Measurements from ENCODE around the gene ARHGAP33. TPM values are rescaled to one million over a fixed set of nuclear protein-coding genes. Genes with fewer than 3 reads are reported as not detected.
"Not testable (repeated sequence)": the region's sequence is repeated elsewhere in the genome, so short reads cannot be mapped to it uniquely, and the experiment has no call there.

The ARHGAP33 gene
- total RNA-seq, 1 donor from 2014 or later, result 2.7 TPM

- DNase-seq (ENCODE audit: low spot score), result peak; percentile 97
Observed at GRCh38 chr19:35755550-35756376, 19.6 kb upstream of the ARHGAP33 start.

- DNase-seq (ENCODE audit: low spot score), result no peak
Observed at GRCh38 chr19:35756377-35757230, 18.8 kb upstream of the ARHGAP33 start, which contains the start of gene HSPB6. Gene HSPB6 (minus strand): TSS chr19:35757029. CDS start chr19:35757008, 21 bp downstream.

- peak; percentile 96 for DNase-seq (ENCODE audit: low spot score)
Observed at GRCh38 chr19:35757231-35757748, 18.1 kb upstream of the ARHGAP33 start.

- DNase-seq (ENCODE audit: low spot score), result peak; percentile 99
Observed at GRCh38 chr19:35757749-35758608, 17.4 kb upstream of the ARHGAP33 start, which contains the start of gene PROSER3. Gene PROSER3 (plus strand): TSS chr19:35758176. CDS start chr19:35758216, 40 bp downstream.

GRCh38 chr19:35759697-35760096, 15.7 kb upstream of the ARHGAP33 start:
- DNase-seq (ENCODE audit: low spot score), result no peak

- DNase-seq (ENCODE audit: low spot score), result no peak
Observed at GRCh38 chr19:35760711-35761349, 14.5 kb upstream of the ARHGAP33 start.

GRCh38 chr19:35764432-35765315, 10.7 kb upstream of the ARHGAP33 start:
- no peak for DNase-seq (ENCODE audit: low spot score)

- no peak for DNase-seq (ENCODE audit: low spot score)
Observed at GRCh38 chr19:35766571-35767104, 8.7 kb upstream of the ARHGAP33 start.

GRCh38 chr19:35767288-35768081, 7.9 kb upstream of the ARHGAP33 start:
- DNase-seq (ENCODE audit: low spot score), result no peak

GRCh38 chr19:35768082-35768421, 7.3 kb upstream of the ARHGAP33 start:
- DNase-seq (ENCODE audit: low spot score), result no peak

GRCh38 chr19:35772362-35772761, 3.0 kb upstream of the ARHGAP33 start:
- DNase-seq (ENCODE audit: low spot score), result not testable (repeated sequence)

GRCh38 chr19:35773020-35773806, 2.2 kb upstream of the ARHGAP33 start:
- no peak for DNase-seq (ENCODE audit: low spot score)

GRCh38 chr19:35774274-35775045, 904 bp upstream of the ARHGAP33 start:
- DNase-seq (ENCODE audit: low spot score), result no peak

GRCh38 chr19:35775046-35775297, 392 bp upstream of the ARHGAP33 start:
- DNase-seq (ENCODE audit: low spot score), result no peak

- no peak for DNase-seq (ENCODE audit: low spot score)
Observed at GRCh38 chr19:35776102-35776788, 881 bp downstream of the ARHGAP33 start.

All from mesenteric fat pad (tissue), 1 donor.